Suppressor macrophage treated with lipopolysaccharide for 1 hour (primary cell): ENCODE data around the gene SCRN3.
A peak's percentile ranks its signal among the peaks of the same experiment; 100 is the strongest.
"Not testable (repeated sequence)": the region's sequence is repeated elsewhere in the genome, so short reads cannot be mapped to it uniquely, and the experiment has no call there.

Source experiments
- DNase-seq, 3 donors: peaks; one replicate each; pipeline ENCODE4 v3.0.0-alpha.2; 2020 to 2022

SCRN3 gene

GRCh38 chr2:174395284-174395968, at the start of gene SCRN3:
Gene SCRN3, plus strand, starts transcription at chr2:174395730. Its CDS starts 2,554 bp downstream, at chr2:174398284.
- peak; percentile 79 to 83 (median 83) for DNase-seq

GRCh38 chr2:174350018-174350417, 45.5 kb upstream of the SCRN3 start:
- no peak for DNase-seq

GRCh38 chr2:174350593-174351181, 44.8 kb upstream of the SCRN3 start:
- no peak for DNase-seq

- DNase-seq: no peak
These were observed 42.5 kb upstream of the SCRN3 start for GRCh38 chr2:174353004-174353403.

- no peak for DNase-seq
These were observed 39.2 kb upstream of the SCRN3 start for GRCh38 chr2:174356347-174356746.

GRCh38 chr2:174359663-174360062, 35.9 kb upstream of the SCRN3 start:
- DNase-seq: not testable (repeated sequence)

GRCh38 chr2:174362949-174363348, 32.6 kb upstream of the SCRN3 start:
- DNase-seq: no peak

GRCh38 chr2:174363492-174364225, 31.9 kb upstream of the SCRN3 start:
- DNase-seq: peak in 1 of 3 donors; percentile 48

- no peak for DNase-seq
These were observed 30.9 kb upstream of the SCRN3 start for GRCh38 chr2:174364628-174365027.

GRCh38 chr2:174365571-174365970, 30.0 kb upstream of the SCRN3 start:
- peak; percentile 65 to 74 (median 66) for DNase-seq

- no peak for DNase-seq
These were observed 26.8 kb upstream of the SCRN3 start for GRCh38 chr2:174368691-174369090.

- peak; percentile 41 to 54 (median 44) for DNase-seq
These were observed 18.6 kb upstream of the SCRN3 start for GRCh38 chr2:174376967-174377366.

GRCh38 chr2:174383796-174384195, 11.7 kb upstream of the SCRN3 start:
- DNase-seq: peak; percentile 58 to 81 (median 70)

- DNase-seq: peak in 2 of 3 donors; percentile 33 to 54
These were observed 10.3 kb upstream of the SCRN3 start for GRCh38 chr2:174385201-174385600.

- peak; percentile 62 to 84 (median 69) for DNase-seq
These were observed 6.8 kb upstream of the SCRN3 start for GRCh38 chr2:174388706-174389105.

GRCh38 chr2:174389542-174389941, 6.0 kb upstream of the SCRN3 start:
- DNase-seq: no peak

- DNase-seq: not testable (repeated sequence)
These were observed 5.2 kb upstream of the SCRN3 start for GRCh38 chr2:174390303-174390702.

- DNase-seq: no peak
These were observed 2.8 kb upstream of the SCRN3 start for GRCh38 chr2:174392706-174393105.

GRCh38 chr2:174395969-174396630, 570 bp downstream of the SCRN3 start:
- peak in 2 of 3 donors; percentile 1 to 21 for DNase-seq

- DNase-seq: peak in 1 of 3 donors; percentile 8
These were observed 2.2 kb downstream of the SCRN3 start for GRCh38 chr2:174397773-174398172.

GRCh38 chr2:174399171-174399570, 3.6 kb downstream of the SCRN3 start:
- DNase-seq: no peak

- DNase-seq: no peak
These were observed 5.3 kb downstream of the SCRN3 start for GRCh38 chr2:174400853-174401252.

GRCh38 chr2:174403628-174404027, 8.1 kb downstream of the SCRN3 start:
- DNase-seq: no peak
